ENCODE data around the gene SLC24A3.

DNA sequence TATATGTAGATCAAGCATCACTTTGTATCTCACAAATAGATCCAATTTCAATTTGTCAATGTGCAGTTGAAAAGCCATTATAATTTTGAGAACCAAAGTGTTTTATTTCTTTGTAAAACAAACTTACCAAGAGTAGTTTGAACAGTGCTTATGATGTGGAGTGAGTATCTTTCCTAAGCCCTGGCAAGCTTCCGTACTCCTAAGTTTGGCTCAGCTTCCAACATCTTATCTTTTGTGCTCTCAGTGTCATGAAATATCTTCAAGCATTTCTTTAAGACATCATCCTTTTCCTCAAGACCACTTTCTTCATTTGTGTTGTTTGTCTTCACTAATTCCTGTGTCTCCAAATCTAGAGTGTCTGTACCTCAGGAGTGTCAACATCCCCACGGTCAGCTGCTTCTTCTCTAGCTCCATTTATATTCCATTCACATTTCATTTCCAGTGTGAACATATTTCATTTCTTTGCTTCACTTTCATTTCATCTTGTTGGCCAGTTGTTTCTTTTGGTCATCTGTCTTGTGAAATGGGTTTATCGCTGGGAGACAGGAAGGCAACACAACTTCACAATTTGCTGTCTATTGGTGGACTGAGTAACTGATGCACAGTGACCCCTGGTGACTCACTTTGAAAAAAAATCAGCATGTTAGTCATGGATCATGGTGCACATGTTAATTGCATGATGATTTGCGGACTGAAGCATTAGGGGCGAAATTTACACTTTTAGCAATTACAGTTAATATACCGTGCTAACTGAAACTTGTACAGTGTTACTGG, 36.9 kb downstream of the SLC24A3 start:
- TF ChIP-seq, protein P1, sequence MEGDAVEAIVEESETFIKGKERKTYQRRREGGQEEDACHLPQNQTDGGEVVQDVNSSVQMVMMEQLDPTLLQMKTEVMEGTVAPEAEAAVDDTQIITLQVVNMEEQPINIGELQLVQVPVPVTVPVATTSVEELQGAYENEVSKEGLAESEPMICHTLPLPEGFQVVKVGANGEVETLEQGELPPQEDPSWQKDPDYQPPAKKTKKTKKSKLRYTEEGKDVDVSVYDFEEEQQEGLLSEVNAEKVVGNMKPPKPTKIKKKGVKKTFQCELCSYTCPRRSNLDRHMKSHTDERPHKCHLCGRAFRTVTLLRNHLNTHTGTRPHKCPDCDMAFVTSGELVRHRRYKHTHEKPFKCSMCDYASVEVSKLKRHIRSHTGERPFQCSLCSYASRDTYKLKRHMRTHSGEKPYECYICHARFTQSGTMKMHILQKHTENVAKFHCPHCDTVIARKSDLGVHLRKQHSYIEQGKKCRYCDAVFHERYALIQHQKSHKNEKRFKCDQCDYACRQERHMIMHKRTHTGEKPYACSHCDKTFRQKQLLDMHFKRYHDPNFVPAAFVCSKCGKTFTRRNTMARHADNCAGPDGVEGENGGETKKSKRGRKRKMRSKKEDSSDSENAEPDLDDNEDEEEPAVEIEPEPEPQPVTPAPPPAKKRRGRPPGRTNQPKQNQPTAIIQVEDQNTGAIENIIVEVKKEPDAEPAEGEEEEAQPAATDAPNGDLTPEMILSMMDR (IDR thresholded peaks at IDR 0.05), result peak; percentile 35
- TF ChIP-seq EZH2phosphoT487 (IDR thresholded peaks at IDR 0.05), result no peak
